Measurements from ENCODE around the gene TNNC1.

Gene TNNC1

GRCh38 chr3:52453496-52454249 is at the start of gene TNNC1:
Gene TNNC1, minus strand, starts transcription at chr3:52454041. Its CDS starts 26 bp downstream, at chr3:52454015.
- DNase-seq (ENCODE audit: extremely low read depth, insufficient read length), result no peak
- H3K27me3 ChIP-seq (replicated peaks; ENCODE audit: control insufficient read depth, insufficient read depth, low read length), result no peaks in the 10 kb centered on the region
- H3K36me3 ChIP-seq (ENCODE audit: control insufficient read depth, insufficient read depth, low read length), result 0 out of 2 replicates have a peak, but pooled peaks cover 1% of the 10 kb centered on the region
- no peak for TF ChIP-seq CTCF (IDR thresholded peaks at IDR 0.05; ENCODE audit: insufficient read depth, low read length, poor library complexity, severe bottlenecking)
- peak within 1 kb of the TSS; percentile 79 for H3K4me3 ChIP-seq (replicated peaks; ENCODE audit: low read depth, low read length)

GRCh38 chr3:52502808-52503350 is 49.0 kb upstream of the TNNC1 start:
- Histone ChIP-seq H3K27me3 (replicated peaks; ENCODE audit: control insufficient read depth, insufficient read depth, low read length) (no peaks in the 10 kb centered on the region; the same call in 1 of the 2 replicates), H3K4me3 (replicated peaks; ENCODE audit: low read depth, low read length) (no peak overlapping the region), H3K36me3 (ENCODE audit: control insufficient read depth, insufficient read depth, low read length) (no peaks in the 10 kb centered on the region)
- DNase-seq (ENCODE audit: extremely low read depth, insufficient read length), result no peak
- no peak for TF ChIP-seq CTCF (IDR thresholded peaks at IDR 0.05; ENCODE audit: insufficient read depth, low read length, poor library complexity, severe bottlenecking)

- no peak for TF ChIP-seq CTCF (IDR thresholded peaks at IDR 0.05; ENCODE audit: insufficient read depth, low read length, poor library complexity, severe bottlenecking)
- H3K36me3 ChIP-seq (ENCODE audit: control insufficient read depth, insufficient read depth, low read length), result no peaks in the 10 kb centered on the region
- DNase-seq (ENCODE audit: extremely low read depth, insufficient read length), result no peak
- H3K27me3 ChIP-seq (replicated peaks; ENCODE audit: control insufficient read depth, insufficient read depth, low read length), result no peaks in the 10 kb centered on the region; the same call in 1 of the 2 replicates
- no peak overlapping the region for H3K4me3 ChIP-seq (replicated peaks; ENCODE audit: low read depth, low read length)
These were observed 48.2 kb upstream of the TNNC1 start for GRCh38 chr3:52502001-52502400.

- TF ChIP-seq CTCF (IDR thresholded peaks at IDR 0.05; ENCODE audit: insufficient read depth, low read length, poor library complexity, severe bottlenecking), result no peak
- DNase-seq (ENCODE audit: extremely low read depth, insufficient read length), result no peak
- H3K4me3 ChIP-seq (replicated peaks; ENCODE audit: low read depth, low read length), result no peak overlapping the region
- H3K27me3 ChIP-seq (replicated peaks; ENCODE audit: control insufficient read depth, insufficient read depth, low read length), result no peaks in the 10 kb centered on the region; the same call in 1 of the 2 replicates
- no peaks in the 10 kb centered on the region for H3K36me3 ChIP-seq (ENCODE audit: control insufficient read depth, insufficient read depth, low read length)
These were observed 47.2 kb upstream of the TNNC1 start for GRCh38 chr3:52501046-52501445.

- TF ChIP-seq CTCF (IDR thresholded peaks at IDR 0.05; ENCODE audit: insufficient read depth, low read length, poor library complexity, severe bottlenecking), result no peak
- DNase-seq (ENCODE audit: extremely low read depth, insufficient read length), result no peak
- Histone ChIP-seq H3K27me3 (replicated peaks; ENCODE audit: control insufficient read depth, insufficient read depth, low read length) (no peaks in the 10 kb centered on the region; the same call in 1 of the 2 replicates), H3K36me3 (ENCODE audit: control insufficient read depth, insufficient read depth, low read length) (no peaks in the 10 kb centered on the region; the same call in 1 of the 2 replicates), H3K4me3 (replicated peaks; ENCODE audit: low read depth, low read length) (no peak overlapping the region)
These were observed 44.6 kb upstream of the TNNC1 start for GRCh38 chr3:52498137-52499054.
